Upper lobe of left lung (tissue), 4 donors: Measurements from ENCODE around the gene HMX1.

ENCODE experiments used
- EP300 ChIP-seq, 4 donors: sonication (generic); formaldehyde crosslinking; IDR thresholded peaks; one replicate each; pipeline ENCODE4 v1.5.1; 2017; ENCODE audit warnings: antibody characterized with exemption in 4 of 4, control low read depth in 2 of 4
- POLR2A ChIP-seq, 4 donors: fragments of 450-650 bp; IDR thresholded peaks; one replicate each; pipeline ENCODE4 v1.5.1; 2016 to 2017; ENCODE audit warnings: antibody characterized with exemption in 4 of 4, mild to moderate bottlenecking in 2 of 4
- TF ChIP-seq, protein P1 (sequence below), 6 experiments: fragments of 450-650 bp in 4 of 6; fragments of 200-600 bp in 2 of 6; sonication (generic) in 2 of 6; IDR thresholded peaks; one replicate each; pipeline ENCODE4 v1.5.1; 2016 to 2019; ENCODE audit warnings: antibody characterized with exemption in 6 of 6

DNA sequence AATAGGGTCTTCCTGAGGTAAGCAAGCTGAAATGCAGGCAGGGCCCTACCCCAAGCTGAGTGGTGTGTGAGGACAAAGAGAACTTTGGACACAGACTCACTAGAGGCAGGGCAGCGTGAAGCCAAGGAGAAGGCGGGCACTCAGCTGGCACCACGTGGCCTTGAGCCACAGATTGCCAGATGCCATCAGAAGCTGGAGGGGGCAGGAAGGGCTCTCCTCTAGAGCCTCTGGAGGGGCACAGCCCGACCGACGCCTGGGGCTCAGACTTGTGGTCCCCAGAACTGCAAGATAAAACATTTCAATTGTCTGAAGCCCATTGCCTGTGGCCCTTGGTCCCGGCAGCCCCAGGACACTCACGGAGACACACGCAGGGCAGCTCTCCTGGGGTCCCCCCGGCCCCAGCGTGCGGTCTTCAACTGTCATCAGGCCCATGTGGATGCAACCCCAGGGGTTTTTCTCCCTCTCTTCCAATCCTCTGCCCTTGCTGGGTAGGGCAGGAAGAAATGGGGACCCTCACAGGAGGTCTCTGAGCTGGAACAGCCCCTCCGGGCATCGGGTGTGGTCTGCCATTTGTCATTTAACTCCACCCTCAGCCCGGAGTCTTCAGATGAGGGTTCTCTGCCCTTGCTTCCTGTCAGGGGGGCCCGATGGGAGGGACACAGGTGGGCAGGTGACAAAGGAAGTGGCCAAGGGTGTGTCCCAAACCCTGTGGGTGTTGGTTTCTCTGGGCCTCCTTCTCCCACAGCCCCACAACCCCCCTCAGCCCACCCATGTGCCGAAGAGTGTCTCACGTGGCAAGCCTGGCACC, 22.2 kb downstream of the HMX1 start:
- TF ChIP-seq, protein P1, sequence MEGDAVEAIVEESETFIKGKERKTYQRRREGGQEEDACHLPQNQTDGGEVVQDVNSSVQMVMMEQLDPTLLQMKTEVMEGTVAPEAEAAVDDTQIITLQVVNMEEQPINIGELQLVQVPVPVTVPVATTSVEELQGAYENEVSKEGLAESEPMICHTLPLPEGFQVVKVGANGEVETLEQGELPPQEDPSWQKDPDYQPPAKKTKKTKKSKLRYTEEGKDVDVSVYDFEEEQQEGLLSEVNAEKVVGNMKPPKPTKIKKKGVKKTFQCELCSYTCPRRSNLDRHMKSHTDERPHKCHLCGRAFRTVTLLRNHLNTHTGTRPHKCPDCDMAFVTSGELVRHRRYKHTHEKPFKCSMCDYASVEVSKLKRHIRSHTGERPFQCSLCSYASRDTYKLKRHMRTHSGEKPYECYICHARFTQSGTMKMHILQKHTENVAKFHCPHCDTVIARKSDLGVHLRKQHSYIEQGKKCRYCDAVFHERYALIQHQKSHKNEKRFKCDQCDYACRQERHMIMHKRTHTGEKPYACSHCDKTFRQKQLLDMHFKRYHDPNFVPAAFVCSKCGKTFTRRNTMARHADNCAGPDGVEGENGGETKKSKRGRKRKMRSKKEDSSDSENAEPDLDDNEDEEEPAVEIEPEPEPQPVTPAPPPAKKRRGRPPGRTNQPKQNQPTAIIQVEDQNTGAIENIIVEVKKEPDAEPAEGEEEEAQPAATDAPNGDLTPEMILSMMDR (IDR thresholded peaks at IDR 0.05): no peak
- TF ChIP-seq POLR2A (IDR thresholded peaks at IDR 0.05): no peak
- no peak for TF ChIP-seq EP300 (IDR thresholded peaks at IDR 0.05)
